ENCODE results near the gene MISP3.
"Not testable (repeated sequence)": the region's sequence is repeated elsewhere in the genome, so short reads cannot be mapped to it uniquely, and the experiment has no call there.

MISP3 gene

DNA sequence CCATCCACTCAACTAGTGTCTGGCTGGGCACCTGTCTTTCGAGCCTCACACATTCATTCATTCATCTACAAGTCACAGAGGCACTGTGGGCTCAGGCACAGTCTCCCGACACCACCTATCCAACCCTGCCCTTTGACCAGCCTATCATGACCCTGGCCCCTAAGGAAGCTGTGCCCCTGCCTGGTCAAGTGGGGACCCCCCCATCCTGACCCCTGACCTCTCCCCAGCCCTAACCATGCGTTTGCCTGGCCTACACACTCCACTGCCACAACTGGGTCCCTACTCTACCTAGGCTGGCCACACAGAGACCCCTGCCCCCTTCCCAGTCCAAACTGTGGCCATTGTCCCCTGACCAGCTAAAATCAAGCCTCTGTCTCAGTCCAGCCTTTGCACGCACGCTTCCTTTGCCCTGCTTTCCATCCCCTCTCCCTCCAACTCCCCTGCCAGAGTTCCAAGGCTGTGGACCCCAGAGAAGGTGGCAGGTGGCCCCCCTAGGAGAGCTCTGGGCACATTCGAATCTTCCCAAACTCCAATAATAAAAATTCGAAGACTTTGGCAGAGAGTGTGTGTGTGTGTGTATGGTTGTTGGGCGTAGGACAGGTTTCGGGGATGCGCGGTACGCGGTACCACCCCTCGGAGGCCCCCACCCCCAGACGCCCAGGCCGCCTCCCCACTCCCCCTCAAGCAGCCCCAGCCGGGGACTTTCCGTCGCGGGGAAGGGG is 41.4 kb upstream of the MISP3 start:
- TF ChIP-seq ARNT (IDR thresholded peaks at IDR 0.05) (no peak), BHLHE40 (IDR thresholded peaks at IDR 0.05; ENCODE audit: borderline replicate concordance) (no peak), HDGF (IDR thresholded peaks at IDR 0.05; ENCODE audit: borderline replicate concordance) (no peak), FOXK2 (IDR thresholded peaks at IDR 0.05) (no peak), ELF4 (IDR thresholded peaks at IDR 0.05) (no peak), CTBP1 (IDR thresholded peaks at IDR 0.05; ENCODE audit: borderline replicate concordance) (no peak), SUZ12 (IDR thresholded peaks at IDR 0.05) (no peak), L3MBTL2 (conservative IDR thresholded peaks at IDR 0.05) (no peak), PKNOX1 (IDR thresholded peaks at IDR 0.05) (no peak), LEF1 (IDR thresholded peaks at IDR 0.05; ENCODE audit: borderline replicate concordance) (no peak), NFRKB (IDR thresholded peaks at IDR 0.05) (no peak), TARDBP (IDR thresholded peaks at IDR 0.05) (no peak), FOXA1 (IDR thresholded peaks at IDR 0.05) (no peak)
- POLR2A ChIA-PET = interaction anchor here (0.6 to 2.2 kb wide), 10 partner anchors 9 to 461 kb away, joined by 3 to 11 read pairs (median 4); no protein-coding TSS in a partner anchor
- CTCF ChIA-PET = interaction anchor here (0.6 to 1.4 kb wide), 11 partner anchors 9 to 106 kb away, joined by 3 to 13 read pairs (median 4); partner anchors contain the start of genes ASF1B and MISP3
- no peak for DNase-seq (ENCODE audit: extremely low spot score)

DNA sequence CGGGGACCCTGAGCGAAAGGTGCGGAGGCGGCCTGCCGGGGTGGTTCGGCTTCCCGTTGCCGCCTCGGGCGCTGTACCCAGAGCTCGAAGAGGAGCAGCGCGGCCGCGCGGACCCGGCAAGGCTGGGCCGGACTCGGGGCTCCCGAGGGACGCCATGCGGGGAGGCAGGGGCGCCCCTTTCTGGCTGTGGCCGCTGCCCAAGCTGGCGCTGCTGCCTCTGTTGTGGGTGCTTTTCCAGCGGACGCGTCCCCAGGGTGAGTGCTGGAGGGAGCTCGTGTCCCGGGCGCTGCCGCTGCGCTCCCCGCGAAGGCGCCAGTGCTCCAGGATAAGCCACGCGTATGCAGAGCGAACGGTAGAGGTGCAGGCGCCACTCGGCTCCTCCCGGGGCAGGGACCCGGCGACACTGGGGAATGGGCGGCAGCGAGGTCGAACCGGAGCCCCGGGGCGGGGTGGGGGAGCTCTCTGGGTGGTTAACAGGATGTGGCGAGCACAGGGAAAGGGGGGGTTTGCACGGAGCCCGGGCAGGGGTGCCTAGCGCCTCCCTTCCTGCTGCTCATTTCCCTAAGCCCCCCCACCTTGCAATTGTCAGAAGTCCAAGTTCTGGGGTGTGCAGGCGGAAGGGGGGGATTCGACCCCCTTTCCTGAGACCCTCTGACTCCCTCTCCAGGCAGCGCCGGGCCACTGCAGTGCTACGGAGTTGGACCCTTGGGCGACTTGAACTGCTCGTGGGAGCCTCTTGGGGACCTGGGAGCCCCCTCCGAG is 40.7 kb upstream of the MISP3 start, which contains the start of gene IL27RA:
TSS of gene IL27RA (plus strand) at position 44 of the 762 bp plus-strand sequence. CDS start at position 155, 111 bp downstream.
- DNase-seq (ENCODE audit: extremely low spot score) = peak; percentile 64
- CTCF ChIA-PET = interaction anchor here (0.6 to 1.4 kb wide), 11 partner anchors 9 to 105 kb away, joined by 3 to 13 read pairs (median 4); partner anchors contain the start of genes ASF1B and MISP3
- TF ChIP-seq LEF1 (IDR thresholded peaks at IDR 0.05; ENCODE audit: borderline replicate concordance) (no peak), BHLHE40 (IDR thresholded peaks at IDR 0.05; ENCODE audit: borderline replicate concordance) (no peak), FOXK2 (IDR thresholded peaks at IDR 0.05) (no peak), ARNT (IDR thresholded peaks at IDR 0.05) (no peak), L3MBTL2 (conservative IDR thresholded peaks at IDR 0.05) (peak; percentile 85)
- POLR2A ChIA-PET = interaction anchor here (0.6 to 2.2 kb wide), 11 partner anchors 10 to 462 kb away, joined by 3 to 11 read pairs (median 4); no protein-coding TSS in a partner anchor

DNA sequence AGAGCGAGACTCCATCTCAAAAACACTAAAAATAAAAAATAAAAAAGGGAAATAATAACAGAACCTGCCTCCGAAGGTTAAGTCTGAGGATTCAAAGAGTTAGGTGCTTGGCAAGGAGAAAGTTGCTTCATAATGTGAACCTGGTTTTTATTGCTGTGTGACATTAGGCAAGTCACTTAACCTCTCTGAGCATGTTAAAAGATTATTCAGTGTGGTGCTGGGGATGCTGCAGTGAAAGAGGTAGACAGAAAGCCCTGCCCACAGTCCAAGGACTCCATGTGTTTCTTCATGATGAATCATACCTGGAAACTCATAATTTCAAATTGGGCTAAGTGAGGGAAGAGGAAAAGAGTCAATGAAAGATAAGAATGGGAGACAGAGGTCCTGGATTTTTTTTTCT is 38.6 kb upstream of the MISP3 start:
- CTCF ChIA-PET = no interaction called here
- POLR2A ChIA-PET = no interaction called here
- TF ChIP-seq SP1 (IDR thresholded peaks at IDR 0.05) (no peak), FOXA1 (IDR thresholded peaks at IDR 0.05) (no peak), SUZ12 (IDR thresholded peaks at IDR 0.05) (no peak), PKNOX1 (IDR thresholded peaks at IDR 0.05) (no peak), TARDBP (IDR thresholded peaks at IDR 0.05) (no peak), CTBP1 (IDR thresholded peaks at IDR 0.05; ENCODE audit: borderline replicate concordance) (no peak), FOXK2 (IDR thresholded peaks at IDR 0.05) (no peak), HDGF (IDR thresholded peaks at IDR 0.05; ENCODE audit: borderline replicate concordance) (no peak), L3MBTL2 (conservative IDR thresholded peaks at IDR 0.05) (no peak), ELF4 (IDR thresholded peaks at IDR 0.05) (no peak), LEF1 (IDR thresholded peaks at IDR 0.05; ENCODE audit: borderline replicate concordance) (no peak), BHLHE40 (IDR thresholded peaks at IDR 0.05; ENCODE audit: borderline replicate concordance) (no peak), ZNF384 (IDR thresholded peaks at IDR 0.05) (no peak), ARNT (IDR thresholded peaks at IDR 0.05) (no peak), NFRKB (IDR thresholded peaks at IDR 0.05) (no peak)
- no peak for DNase-seq (ENCODE audit: extremely low spot score)

- DNase-seq (ENCODE audit: extremely low spot score); CTCF ChIA-PET; POLR2A ChIA-PET: not testable (repeated sequence)
These were observed 37.4 kb upstream of the MISP3 start for GRCh38 chr19:14035159-14035558.

DNA sequence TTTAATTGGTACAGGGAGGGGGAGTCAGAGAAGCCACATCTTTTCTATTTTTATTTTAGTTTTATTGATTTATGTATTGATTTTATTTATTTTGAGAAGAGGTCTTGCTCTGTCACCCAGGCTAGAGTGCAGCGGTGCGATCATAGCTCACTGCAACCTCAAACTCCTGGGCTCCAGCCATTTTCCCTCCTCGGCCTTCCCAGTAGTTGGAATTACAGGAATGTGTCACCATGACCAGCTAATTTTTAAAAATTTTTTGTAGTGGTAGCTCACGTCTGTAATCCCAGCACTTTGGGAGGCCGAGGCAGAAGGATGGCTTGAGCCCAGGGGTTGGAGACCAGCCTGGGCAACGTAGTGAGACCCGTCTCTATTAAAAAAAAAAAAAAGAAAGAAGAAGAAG is 36.9 kb upstream of the MISP3 start:
- TF ChIP-seq SP1 (IDR thresholded peaks at IDR 0.05) (no peak), NFRKB (IDR thresholded peaks at IDR 0.05) (no peak), ARNT (IDR thresholded peaks at IDR 0.05) (no peak), HDGF (IDR thresholded peaks at IDR 0.05; ENCODE audit: borderline replicate concordance) (no peak), BHLHE40 (IDR thresholded peaks at IDR 0.05; ENCODE audit: borderline replicate concordance) (no peak), PKNOX1 (IDR thresholded peaks at IDR 0.05) (no peak), LEF1 (IDR thresholded peaks at IDR 0.05; ENCODE audit: borderline replicate concordance) (no peak), SUZ12 (IDR thresholded peaks at IDR 0.05) (no peak), FOXK2 (IDR thresholded peaks at IDR 0.05) (no peak), FOXM1 (IDR thresholded peaks at IDR 0.05; ENCODE audit: borderline replicate concordance) (no peak), CTBP1 (IDR thresholded peaks at IDR 0.05; ENCODE audit: borderline replicate concordance) (no peak)
- CTCF ChIA-PET = interaction anchor here (0.7 to 1.0 kb wide), 2 partner anchors 13 to 156 kb away, joined by 3 to 5 read pairs; no protein-coding TSS in a partner anchor
- DNase-seq (ENCODE audit: extremely low spot score) = no peak
- POLR2A ChIA-PET = no interaction called here

DNA sequence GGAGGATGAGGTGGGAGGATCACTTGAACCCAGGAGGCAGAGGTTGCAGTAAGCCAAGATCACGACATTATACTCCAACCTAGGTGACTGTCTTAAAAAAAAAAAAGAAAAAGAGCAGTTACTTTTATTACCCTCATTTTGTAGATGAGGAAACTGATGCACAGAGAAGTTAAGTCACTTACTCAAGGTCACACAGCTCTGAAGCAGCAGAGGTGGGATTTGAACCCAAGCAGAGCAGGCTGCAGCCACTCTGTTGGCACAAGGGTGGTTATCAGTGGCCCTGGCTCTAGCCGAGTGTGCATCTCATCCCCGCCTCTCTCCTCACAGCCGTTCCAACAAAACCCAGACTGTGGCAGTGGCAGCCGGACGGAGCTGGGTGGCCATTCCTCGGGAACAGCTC is 33.4 kb upstream of the MISP3 start:
- POLR2A ChIA-PET = no interaction called here
- TF ChIP-seq SUZ12 (IDR thresholded peaks at IDR 0.05) (no peak), NFRKB (IDR thresholded peaks at IDR 0.05) (no peak)
- no peak for DNase-seq (ENCODE audit: extremely low spot score)
- CTCF ChIA-PET = no interaction called here

GRCh38 chr19:14042659-14043608 is 29.7 kb upstream of the MISP3 start:
- ChIA-PET CTCF (interaction anchor here (0.5 to 1.9 kb wide), 8 partner anchors 10 to 181 kb away, joined by 3 to 15 read pairs (median 4); partner anchors contain the start of genes IL27RA, MISP3 and RLN3), POLR2A (interaction anchor here (1.8 kb wide), 1 partner anchor 11 kb away, joined by 7 read pairs; the partner anchor contains the start of gene IL27RA)
- peak; percentile 69 for DNase-seq (ENCODE audit: extremely low spot score)

DNA sequence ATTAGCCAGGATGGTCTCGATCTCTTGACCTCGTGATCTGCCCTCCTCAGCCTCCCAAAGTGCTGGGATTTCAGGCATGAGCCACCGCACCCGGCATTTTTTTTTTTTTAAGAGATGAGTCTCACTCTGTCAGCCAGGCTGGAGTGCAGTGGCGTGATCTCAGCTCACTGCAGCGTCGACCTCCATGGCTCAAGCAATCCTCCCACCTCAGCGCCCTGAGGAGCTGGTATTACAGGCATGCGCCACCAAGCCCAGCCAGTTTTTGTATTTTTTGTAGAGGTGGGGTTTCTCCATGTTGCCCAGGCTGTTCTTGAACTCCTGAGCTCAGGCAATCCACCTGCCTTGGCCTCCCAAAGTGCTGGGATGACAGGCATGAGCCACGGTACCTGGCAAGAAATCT is 24.7 kb upstream of the MISP3 start:
- not testable (repeated sequence) for DNase-seq (ENCODE audit: extremely low spot score)
- ChIA-PET POLR2A (interaction anchor here (1.3 kb wide), 1 partner anchor 9 kb away, joined by 3 read pairs; no protein-coding TSS in a partner anchor), CTCF (interaction anchor here (1.5 kb wide), 1 partner anchor 24 kb away, joined by 3 read pairs; the partner anchor contains the start of gene MISP3)
